ENCODE results near the gene TNIP2. TPM values are rescaled to one million over a fixed set of nuclear protein-coding genes. Genes with fewer than 3 reads are reported as not detected.

TNIP2 gene
- total and polyA plus RNA-seq, 2 of the 8 experiments (the other 6 are each of a cell fraction or from before 2014, with no cell fraction given) = 23.7 to 37.7 TPM

DNA sequence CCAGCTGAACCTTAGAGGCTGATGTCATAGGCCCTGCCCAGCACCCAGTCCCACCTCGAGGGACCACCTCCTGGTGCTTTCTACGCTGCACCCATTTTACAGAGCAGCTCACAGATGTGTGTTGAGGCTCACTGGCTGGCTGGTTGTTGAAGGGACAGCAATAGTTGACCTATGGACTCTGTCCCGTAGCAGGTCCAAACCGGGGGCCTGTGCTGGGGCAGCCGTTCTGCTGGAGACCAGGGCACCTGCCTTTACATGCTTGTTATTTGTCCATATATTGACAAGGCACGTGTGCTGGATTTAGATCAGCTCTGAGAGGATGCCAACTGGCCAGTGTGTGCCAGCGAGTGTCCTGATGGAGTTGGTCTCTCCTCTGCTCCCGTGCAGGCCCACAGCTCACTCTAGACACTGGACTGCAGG is 58.1 kb downstream of the TNIP2 start:
- FAIRE-seq = no peak
- POLR2A ChIA-PET (ENCODE audit: partially characterized antibody) = no interaction called here

More for the DNA sequence above, 58.1 kb downstream of the TNIP2 start:
- Histone ChIP-seq H4K91ac (replicated peaks; ENCODE audit: insufficient read length, low read length) (no peak overlapping the region), H4K8ac (ENCODE audit: extremely low read depth, insufficient read depth, low read length) (no peak overlapping the region), H2BK120ac (replicated peaks; ENCODE audit: low read depth, low read length) (no peak overlapping the region), H3K4me1 (replicated peaks in 1 of 4; ENCODE audit: control insufficient read depth in 3 of 4, insufficient read depth in 4 of 4, low read length in 3 of 4) (no peaks in the 10 kb centered on the region), H2BK15ac (ENCODE audit: low read length) (no peak overlapping the region), H3K23ac (ENCODE audit: insufficient read length) (no peak overlapping the region), H2BK20ac (ENCODE audit: low read length) (no peak overlapping the region), H3K14ac (ENCODE audit: insufficient read length) (no peak overlapping the region), H3K18ac (ENCODE audit: extremely low read depth, low read length) (no peak overlapping the region), H2BK5ac (ENCODE audit: low read depth, low read length) (no peak overlapping the region), H3K23me2 (ENCODE audit: low read depth, low read length) (no peaks in the 10 kb centered on the region), H2AFZ (ENCODE audit: low read length) (no peak overlapping the region), H3K79me2 (ENCODE audit: control insufficient read depth in 1 of 2, insufficient read depth in 2 of 2, low read length in 2 of 2) (no peaks in the 10 kb centered on the region), H3K56ac (replicated peaks; ENCODE audit: insufficient read length, low read depth, low read length) (no peak overlapping the region), H3K9ac (replicated peaks in 1 of 4; ENCODE audit: extremely low read depth in 1 of 4, low read depth in 3 of 4, low read length in 3 of 4) (no peak overlapping the region), H3K27me3 (replicated peaks in 1 of 4; ENCODE audit: control insufficient read depth in 3 of 4, extremely low read depth in 1 of 4, insufficient read depth in 3 of 4, low read length in 3 of 4) (no peaks in the 10 kb centered on the region), H4K20me1 (replicated peaks in 1 of 2; ENCODE audit: control insufficient read depth in 1 of 2, insufficient read depth in 2 of 2, low read length in 2 of 2) (peaks cover 3 to 18% of the 10 kb centered on the region in 2 experiments), H3K4me3 (ENCODE audit: extremely low read depth in 1 of 4, insufficient read depth in 2 of 4, low read depth in 3 of 4, low read length in 4 of 4) (no peak overlapping the region), H3K4ac (replicated peaks; ENCODE audit: insufficient read length, low read depth, low read length) (no peak overlapping the region), H2AK5ac (ENCODE audit: low read depth, low read length) (no peak overlapping the region), H3K79me1 (ENCODE audit: low read depth, low read length) (no peaks in the 10 kb centered on the region; the same call in 1 of the 2 replicates), H3K27ac (ENCODE audit: low read depth, low read length) (no peak overlapping the region), H3K4me2 (ENCODE audit: insufficient read depth in 1 of 2, low read depth in 2 of 2, low read length in 2 of 2) (no peak overlapping the region), H2BK12ac (ENCODE audit: low read depth, low read length) (no peak overlapping the region), H4K5ac (ENCODE audit: insufficient read length, low read depth, low read length) (no peak overlapping the region), H3K9me3 (ENCODE audit: insufficient read depth in 2 of 2, low read depth in 1 of 2, low read length in 1 of 2) (no peaks in the 10 kb centered on the region), H3K36me3 (ENCODE audit: control insufficient read depth in 2 of 4, insufficient read depth in 4 of 4, low read length in 3 of 4) (peaks cover 30 to 61% (median 44%) of the 10 kb centered on the region in 4 experiments; a peak in 7 of 8 replicates)
- no peak for TF ChIP-seq EZH2 (IDR thresholded peaks at IDR 0.05; ENCODE audit: low read depth, low read length, severe bottlenecking)
- TF ChIP-seq, protein P1, sequence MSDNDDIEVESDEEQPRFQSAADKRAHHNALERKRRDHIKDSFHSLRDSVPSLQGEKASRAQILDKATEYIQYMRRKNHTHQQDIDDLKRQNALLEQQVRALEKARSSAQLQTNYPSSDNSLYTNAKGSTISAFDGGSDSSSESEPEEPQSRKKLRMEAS (IDR thresholded peaks at IDR 0.05) = no peak
- no peak for TF ChIP-seq GTF2F1 (IDR thresholded peaks at IDR 0.05; ENCODE audit: borderline replicate concordance, low read depth, low read length)
- no peak for TF ChIP-seq SIRT6 (IDR thresholded peaks at IDR 0.05; ENCODE audit: low read length)
- no peak for TF ChIP-seq BRCA1 (IDR thresholded peaks at IDR 0.05; ENCODE audit: low read depth, low read length)
- no peak for TF ChIP-seq FOSL1 (IDR thresholded peaks at IDR 0.05; ENCODE audit: insufficient read depth, low read depth, low read length)
- TF ChIP-seq SIX5 (IDR thresholded peaks at IDR 0.05; ENCODE audit: low read depth, low read length) = no peak
- TF ChIP-seq MAFK (IDR thresholded peaks at IDR 0.05; ENCODE audit: low read depth, low read length) = no peak
- no peak for DNase-seq (ENCODE audit: low read depth in 1 of 2, low spot score in 2 of 2)
- WGBS, 2 experiments (ENCODE audit: extremely low coverage in 1 of 2, insufficient coverage in 1 of 2, insufficient read length in 1 of 2, insufficient replicate concordance in 2 of 2, low coverage in 1 of 2, low lambda C conversion rate in 2 of 2, missing lambda C conversion rate in 1 of 2) = 96% methylated on average over 8 of the region's 8 CpGs; no CpG with 5 or more reads in 1 of the 2 experiments
- CTCF ChIA-PET (ENCODE audit: partially characterized antibody) = interaction anchor here (1.2 kb wide), 1 partner anchor 25 kb away, joined by 3 read pairs; no protein-coding TSS in a partner anchor
